Stomach (tissue), 4 donors: ENCODE results near the gene DNAH3.

ENCODE experiments used
- POLR2A ChIP-seq, 4 donors: fragments of 450-650 bp; IDR thresholded peaks; one replicate each; pipeline ENCODE4 v1.6.1; 2016; ENCODE audit warnings: antibody characterized with exemption in 4 of 4, control low read depth in 2 of 4, mild to moderate bottlenecking in 1 of 4, moderate library complexity in 1 of 4
- POLR2AphosphoS5 ChIP-seq, 3 donors: sonication (generic); formaldehyde crosslinking; IDR thresholded peaks; one replicate each; pipeline ENCODE4 v1.6.1; 2016; ENCODE audit warnings: antibody characterized with exemption in 3 of 3
- TF ChIP-seq, protein P1 (sequence below), 7 experiments: fragments of 450-650 bp in 4 of 7; fragments of 200-600 bp in 3 of 7; sonication (generic) in 3 of 7; IDR thresholded peaks; one replicate each; pipeline ENCODE4 v1.5.1; 2016 to 2019; ENCODE audit warnings: antibody characterized with exemption in 7 of 7, control low read depth in 2 of 7, mild to moderate bottlenecking in 1 of 7

DNA sequence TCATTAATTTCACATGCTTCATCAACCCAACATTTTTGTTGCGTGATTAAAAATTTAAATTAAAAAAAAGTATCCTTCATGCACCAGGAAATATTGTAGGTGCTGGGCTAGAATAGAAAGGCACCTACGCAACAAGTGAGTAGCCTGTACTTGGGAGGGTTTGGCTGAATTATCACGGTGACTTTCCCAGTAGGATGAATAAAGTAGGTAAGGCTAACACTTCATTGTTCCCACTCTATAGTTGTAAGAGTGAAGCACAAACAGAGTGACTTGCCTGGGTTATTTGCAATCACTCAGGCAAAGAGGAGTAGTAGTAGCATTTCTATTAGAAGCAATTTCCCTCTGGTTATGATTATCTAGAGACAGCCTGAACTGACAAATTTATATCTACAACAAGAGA, 62.5 kb downstream of the DNAH3 start:
- TF ChIP-seq POLR2A (IDR thresholded peaks at IDR 0.05) (no peak), POLR2AphosphoS5 (IDR thresholded peaks at IDR 0.05) (no peak)
- TF ChIP-seq, protein P1, sequence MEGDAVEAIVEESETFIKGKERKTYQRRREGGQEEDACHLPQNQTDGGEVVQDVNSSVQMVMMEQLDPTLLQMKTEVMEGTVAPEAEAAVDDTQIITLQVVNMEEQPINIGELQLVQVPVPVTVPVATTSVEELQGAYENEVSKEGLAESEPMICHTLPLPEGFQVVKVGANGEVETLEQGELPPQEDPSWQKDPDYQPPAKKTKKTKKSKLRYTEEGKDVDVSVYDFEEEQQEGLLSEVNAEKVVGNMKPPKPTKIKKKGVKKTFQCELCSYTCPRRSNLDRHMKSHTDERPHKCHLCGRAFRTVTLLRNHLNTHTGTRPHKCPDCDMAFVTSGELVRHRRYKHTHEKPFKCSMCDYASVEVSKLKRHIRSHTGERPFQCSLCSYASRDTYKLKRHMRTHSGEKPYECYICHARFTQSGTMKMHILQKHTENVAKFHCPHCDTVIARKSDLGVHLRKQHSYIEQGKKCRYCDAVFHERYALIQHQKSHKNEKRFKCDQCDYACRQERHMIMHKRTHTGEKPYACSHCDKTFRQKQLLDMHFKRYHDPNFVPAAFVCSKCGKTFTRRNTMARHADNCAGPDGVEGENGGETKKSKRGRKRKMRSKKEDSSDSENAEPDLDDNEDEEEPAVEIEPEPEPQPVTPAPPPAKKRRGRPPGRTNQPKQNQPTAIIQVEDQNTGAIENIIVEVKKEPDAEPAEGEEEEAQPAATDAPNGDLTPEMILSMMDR (IDR thresholded peaks at IDR 0.05), result no peak
